Measurements from ENCODE around the gene TKT. TPM values are rescaled to one million over a fixed set of nuclear protein-coding genes. Genes with fewer than 3 reads are reported as not detected.

Gene TKT
- total RNA-seq, 1 experiment from 2014 or later, result 377 TPM

- Histone ChIP-seq H3K9ac (ENCODE audit: low read length) (peak overlapping the region; percentile 42; the same call in 1 of the 2 replicates), H2AFZ (ENCODE audit: low read length) (no peak overlapping the region), H3K4me1 (ENCODE audit: low read length) (peaks cover 56% of the 10 kb centered on the region), H3K27ac (ENCODE audit: low read length) (peak overlapping the region; percentile 72), H3K79me2 (ENCODE audit: low read length) (peaks cover 100% of the 10 kb centered on the region), H3K9me3 (ENCODE audit: low read length) (no peaks in the 10 kb centered on the region), H3K27me3 (ENCODE audit: low read length) (no peaks in the 10 kb centered on the region), H4K20me1 (ENCODE audit: insufficient read depth, low read depth, low read length) (peaks cover 79% of the 10 kb centered on the region), H3K9me2 (replicated peaks; ENCODE audit: insufficient read depth, low read length) (no peaks in the 10 kb centered on the region), H3K4me2 (ENCODE audit: low read depth, low read length, poor library complexity, severe bottlenecking) (peak overlapping the region; percentile 36), H3K4me3 (ENCODE audit: low read length) (no peak overlapping the region; the same call in 1 of the 2 replicates), H3K36me3 (ENCODE audit: insufficient read depth, low read length) (peaks cover 6% of the 10 kb centered on the region; the same call in 1 of the 2 replicates)
- DNase-seq, result peak; percentile 43
Measured at GRCh38 chr3:53250453-53250852, 5.4 kb downstream of the TKT start.

GRCh38 chr3:53248161-53248560 lies 7.7 kb downstream of the TKT start:
- Histone ChIP-seq H3K4me1 (ENCODE audit: low read length) (peaks cover 41% of the 10 kb centered on the region), H3K4me2 (ENCODE audit: low read depth, low read length, poor library complexity, severe bottlenecking) (no peak overlapping the region), H3K4me3 (ENCODE audit: low read length) (no peak overlapping the region), H2AFZ (ENCODE audit: low read length) (no peak overlapping the region), H3K79me2 (ENCODE audit: low read length) (peaks cover 100% of the 10 kb centered on the region), H3K9me2 (replicated peaks; ENCODE audit: insufficient read depth, low read length) (no peaks in the 10 kb centered on the region), H3K27ac (ENCODE audit: low read length) (no peak overlapping the region), H3K36me3 (ENCODE audit: insufficient read depth, low read length) (no peaks in the 10 kb centered on the region), H4K20me1 (ENCODE audit: insufficient read depth, low read depth, low read length) (peaks cover 76% of the 10 kb centered on the region), H3K27me3 (ENCODE audit: low read length) (no peaks in the 10 kb centered on the region), H3K9me3 (ENCODE audit: low read length) (no peaks in the 10 kb centered on the region), H3K9ac (ENCODE audit: low read length) (no peak overlapping the region)
- peak; percentile 36 for DNase-seq

- Histone ChIP-seq H3K36me3 (ENCODE audit: insufficient read depth, low read length) (no peaks in the 10 kb centered on the region), H3K4me2 (ENCODE audit: low read depth, low read length, poor library complexity, severe bottlenecking) (no peak overlapping the region)
Measured at GRCh38 chr3:53247619-53248018, 8.2 kb downstream of the TKT start.

GRCh38 chr3:53244271-53244670 lies 11.6 kb downstream of the TKT start:
- Histone ChIP-seq H2AFZ (ENCODE audit: low read length) (no peak overlapping the region), H3K27me3 (ENCODE audit: low read length) (no peaks in the 10 kb centered on the region), H3K9me2 (replicated peaks; ENCODE audit: insufficient read depth, low read length) (no peaks in the 10 kb centered on the region), H3K36me3 (ENCODE audit: insufficient read depth, low read length) (peaks cover 26% of the 10 kb centered on the region), H3K9ac (ENCODE audit: low read length) (no peak overlapping the region), H3K79me2 (ENCODE audit: low read length) (peaks cover 83% of the 10 kb centered on the region), H3K4me1 (ENCODE audit: low read length) (peaks cover 2% of the 10 kb centered on the region), H3K4me2 (ENCODE audit: low read depth, low read length, poor library complexity, severe bottlenecking) (no peak overlapping the region), H3K27ac (ENCODE audit: low read length) (no peak overlapping the region), H3K9me3 (ENCODE audit: low read length) (no peaks in the 10 kb centered on the region), H3K4me3 (ENCODE audit: low read length) (no peak overlapping the region), H4K20me1 (ENCODE audit: insufficient read depth, low read depth, low read length) (peaks cover 65% of the 10 kb centered on the region)
- DNase-seq, result peak; percentile 36

More at GRCh38 chr3:53247619-53248018, 8.2 kb downstream of the TKT start:
- H3K9me3 ChIP-seq (ENCODE audit: low read length), result no peaks in the 10 kb centered on the region
- H3K4me3 ChIP-seq (ENCODE audit: low read length), result no peak overlapping the region
- H3K27ac ChIP-seq (ENCODE audit: low read length), result no peak overlapping the region
- H3K27me3 ChIP-seq (ENCODE audit: low read length), result no peaks in the 10 kb centered on the region
- H3K9ac ChIP-seq (ENCODE audit: low read length), result no peak overlapping the region
- H3K9me2 ChIP-seq (replicated peaks; ENCODE audit: insufficient read depth, low read length), result no peaks in the 10 kb centered on the region
- peaks cover 100% of the 10 kb centered on the region for H3K79me2 ChIP-seq (ENCODE audit: low read length)
- H3K4me1 ChIP-seq (ENCODE audit: low read length), result peaks cover 35% of the 10 kb centered on the region
- no peak overlapping the region for H2AFZ ChIP-seq (ENCODE audit: low read length)
- H4K20me1 ChIP-seq (ENCODE audit: insufficient read depth, low read depth, low read length), result peaks cover 76% of the 10 kb centered on the region
- DNase-seq, result peak; percentile 34

- Histone ChIP-seq H3K4me3 (ENCODE audit: low read length) (no peak overlapping the region), H3K9me2 (replicated peaks; ENCODE audit: insufficient read depth, low read length) (no peaks in the 10 kb centered on the region), H3K79me2 (ENCODE audit: low read length) (peaks cover 78% of the 10 kb centered on the region), H3K27ac (ENCODE audit: low read length) (no peak overlapping the region), H4K20me1 (ENCODE audit: insufficient read depth, low read depth, low read length) (peaks cover 64% of the 10 kb centered on the region), H2AFZ (ENCODE audit: low read length) (no peak overlapping the region), H3K9me3 (ENCODE audit: low read length) (no peaks in the 10 kb centered on the region), H3K36me3 (ENCODE audit: insufficient read depth, low read length) (peaks cover 29% of the 10 kb centered on the region), H3K4me1 (ENCODE audit: low read length) (no peaks in the 10 kb centered on the region), H3K27me3 (ENCODE audit: low read length) (no peaks in the 10 kb centered on the region), H3K9ac (ENCODE audit: low read length) (no peak overlapping the region), H3K4me2 (ENCODE audit: low read depth, low read length, poor library complexity, severe bottlenecking) (no peak overlapping the region)
- no peak for DNase-seq
Measured at GRCh38 chr3:53243785-53244184, 12.0 kb downstream of the TKT start.

- peaks cover 59% of the 10 kb centered on the region for H4K20me1 ChIP-seq (ENCODE audit: insufficient read depth, low read depth, low read length)
- no peak overlapping the region for H3K4me3 ChIP-seq (ENCODE audit: low read length)
- no peaks in the 10 kb centered on the region for H3K9me3 ChIP-seq (ENCODE audit: low read length)
- no peak overlapping the region for H3K4me2 ChIP-seq (ENCODE audit: low read depth, low read length, poor library complexity, severe bottlenecking)
- no peak overlapping the region for H3K9ac ChIP-seq (ENCODE audit: low read length)
- H3K36me3 ChIP-seq (ENCODE audit: insufficient read depth, low read length), result peaks cover 34% of the 10 kb centered on the region
- H3K9me2 ChIP-seq (replicated peaks; ENCODE audit: insufficient read depth, low read length), result no peaks in the 10 kb centered on the region
- DNase-seq, result no peak
- H3K4me1 ChIP-seq (ENCODE audit: low read length), result no peaks in the 10 kb centered on the region
- H3K27ac ChIP-seq (ENCODE audit: low read length), result no peak overlapping the region
- peaks cover 72% of the 10 kb centered on the region for H3K79me2 ChIP-seq (ENCODE audit: low read length)
- no peak overlapping the region for H2AFZ ChIP-seq (ENCODE audit: low read length)
- no peaks in the 10 kb centered on the region for H3K27me3 ChIP-seq (ENCODE audit: low read length)
Measured at GRCh38 chr3:53243165-53243564, 12.7 kb downstream of the TKT start.

- no peak overlapping the region for H2AFZ ChIP-seq (ENCODE audit: low read length)
- no peaks in the 10 kb centered on the region for H3K27me3 ChIP-seq (ENCODE audit: low read length)
- peaks cover 38% of the 10 kb centered on the region for H3K36me3 ChIP-seq (ENCODE audit: insufficient read depth, low read length)
- H3K9me2 ChIP-seq (replicated peaks; ENCODE audit: insufficient read depth, low read length), result no peaks in the 10 kb centered on the region
- H3K9me3 ChIP-seq (ENCODE audit: low read length), result no peaks in the 10 kb centered on the region
- no peak overlapping the region for H3K4me3 ChIP-seq (ENCODE audit: low read length)
- H3K9ac ChIP-seq (ENCODE audit: low read length), result no peak overlapping the region
- peaks cover 67% of the 10 kb centered on the region for H3K79me2 ChIP-seq (ENCODE audit: low read length)
- no peak overlapping the region for H3K27ac ChIP-seq (ENCODE audit: low read length)
- H3K4me2 ChIP-seq (ENCODE audit: low read depth, low read length, poor library complexity, severe bottlenecking), result no peak overlapping the region
- peaks cover 54% of the 10 kb centered on the region for H4K20me1 ChIP-seq (ENCODE audit: insufficient read depth, low read depth, low read length)
- no peak for DNase-seq
- H3K4me1 ChIP-seq (ENCODE audit: low read length), result no peaks in the 10 kb centered on the region
Measured at GRCh38 chr3:53242642-53243041, 13.2 kb downstream of the TKT start.

GRCh38 chr3:53242155-53242554 lies 13.7 kb downstream of the TKT start:
- Histone ChIP-seq H3K9me2 (replicated peaks; ENCODE audit: insufficient read depth, low read length) (no peaks in the 10 kb centered on the region), H3K4me1 (ENCODE audit: low read length) (no peaks in the 10 kb centered on the region), H4K20me1 (ENCODE audit: insufficient read depth, low read depth, low read length) (peaks cover 52% of the 10 kb centered on the region), H2AFZ (ENCODE audit: low read length) (no peak overlapping the region), H3K9me3 (ENCODE audit: low read length) (no peaks in the 10 kb centered on the region), H3K4me2 (ENCODE audit: low read depth, low read length, poor library complexity, severe bottlenecking) (no peak overlapping the region), H3K9ac (ENCODE audit: low read length) (no peak overlapping the region), H3K79me2 (ENCODE audit: low read length) (peaks cover 62% of the 10 kb centered on the region), H3K27ac (ENCODE audit: low read length) (no peak overlapping the region), H3K27me3 (ENCODE audit: low read length) (no peaks in the 10 kb centered on the region), H3K4me3 (ENCODE audit: low read length) (no peak overlapping the region), H3K36me3 (ENCODE audit: insufficient read depth, low read length) (peaks cover 38% of the 10 kb centered on the region)
- DNase-seq, result no peak

All from Karpas-422 (cell line).